Suppressor macrophage treated with lipopolysaccharide for 4 hours (primary cell): ENCODE measurements around the gene KCNJ10.

Source experiments
- DNase-seq: peaks from one replicate; pipeline ENCODE4 v3.0.0-alpha.2; 2020

Gene KCNJ10

GRCh38 chr1:160082926-160083325 lies 13.0 kb upstream of the KCNJ10 start:
- DNase-seq, result no peak

GRCh38 chr1:160082487-160082886 lies 12.5 kb upstream of the KCNJ10 start:
- no peak for DNase-seq

- DNase-seq, result no peak
These were observed 11.4 kb upstream of the KCNJ10 start, which contains the start of gene KCNJ9 for GRCh38 chr1:160081261-160081936. TSS of gene KCNJ9 (plus strand) at chr1:160081538. CDS start at chr1:160084031, 2,493 bp downstream.

GRCh38 chr1:160080381-160081100 lies 10.6 kb upstream of the KCNJ10 start:
- DNase-seq, result no peak

- no peak for DNase-seq
These were observed 9.5 kb upstream of the KCNJ10 start for GRCh38 chr1:160079448-160079847.

GRCh38 chr1:160078512-160079195 lies 8.7 kb upstream of the KCNJ10 start:
- DNase-seq, result peak; percentile 73

GRCh38 chr1:160077486-160077885 lies 7.5 kb upstream of the KCNJ10 start:
- DNase-seq, result peak; percentile 63

- DNase-seq, result peak; percentile 15
These were observed 6.3 kb upstream of the KCNJ10 start for GRCh38 chr1:160076295-160076694.

GRCh38 chr1:160075836-160076235 lies 5.9 kb upstream of the KCNJ10 start:
- peak; percentile 89 for DNase-seq

- no peak for DNase-seq
These were observed 4.9 kb upstream of the KCNJ10 start for GRCh38 chr1:160074865-160075264.

- DNase-seq, result no peak
These were observed 1.3 kb upstream of the KCNJ10 start for GRCh38 chr1:160071289-160071688.

- DNase-seq, result peak; percentile 71
These were observed 543 bp upstream of the KCNJ10 start for GRCh38 chr1:160070243-160071163.

GRCh38 chr1:160068225-160068624 lies 1.7 kb downstream of the KCNJ10 start:
- DNase-seq, result no peak

GRCh38 chr1:160066829-160067745 lies 2.9 kb downstream of the KCNJ10 start:
- no peak for DNase-seq

GRCh38 chr1:160064746-160065145 lies 5.2 kb downstream of the KCNJ10 start:
- no peak for DNase-seq

- DNase-seq, result peak; percentile 29
These were observed 5.8 kb downstream of the KCNJ10 start for GRCh38 chr1:160064164-160064563.

- DNase-seq, result no peak
These were observed 6.8 kb downstream of the KCNJ10 start for GRCh38 chr1:160063176-160063575.

- DNase-seq, result no peak
These were observed 7.8 kb downstream of the KCNJ10 start for GRCh38 chr1:160062230-160062532.

GRCh38 chr1:160061369-160062229 lies 8.4 kb downstream of the KCNJ10 start:
- no peak for DNase-seq

GRCh38 chr1:160058087-160058486 lies 11.9 kb downstream of the KCNJ10 start:
- DNase-seq, result peak; percentile 18
